Airway epithelial cell (primary cell): ENCODE measurements around the gene TGFBRAP1. TPM values are rescaled to one million over a fixed set of nuclear protein-coding genes. Genes with fewer than 3 reads are reported as not detected.

Experiments
- total RNA-seq: library from RNA; depleted of rRNA; stranded (reverse); fragments of >200 nt; gene quantifications from 2 replicates; pipeline ENCODE4 v1.2.3, GENCODE V29; 2015

Gene TGFBRAP1
- total RNA-seq: 12.4 and 14.3 TPM in 2 replicates

GRCh38 chr2:105329561-105330495, at the start of gene TGFBRAP1:
Gene TGFBRAP1 (minus strand): TSS chr2:105329735. CDS start chr2:105308301, 21,434 bp downstream.

GRCh38 chr2:105337122-105338019, 7.8 kb upstream of the TGFBRAP1 start, which contains the start of gene C2orf49:
Gene C2orf49 (plus strand): TSS chr2:105337540. CDS start chr2:105337588, 48 bp downstream.

GRCh38 chr2:105241443-105241842, 88.1 kb downstream of the TGFBRAP1 start, which contains the start of gene GPR45:
Gene GPR45 (plus strand): TSS chr2:105241743. CDS start chr2:105241859, 116 bp downstream.

Other genes with a start within 250 kb of the TGFBRAP1 start
- not detected in 2 replicates for gene GPR45, start 88.0 kb downstream of the TGFBRAP1 start, total RNA-seq
- gene C2orf49, start 7.8 kb upstream of the TGFBRAP1 start, total RNA-seq: 15.9 and 17.7 TPM in 2 replicates
- gene FHL2, start 69.3 kb upstream of the TGFBRAP1 start, total RNA-seq: 67.6 and 75.2 TPM in 2 replicates